Lower leg skin (tissue), 4 donors: ENCODE measurements around the gene CHM. TPM values are rescaled to one million over a fixed set of nuclear protein-coding genes. Genes with fewer than 3 reads are reported as not detected.

ENCODE experiments used
- DNase-seq, 2 donors: peaks; one replicate each; pipeline ENCODE4 v3.0.0-alpha.2; 2019; ENCODE audit warnings: low spot score in 2 of 2
- H3K4me3 ChIP-seq: fragments of 200-600 bp; sonication (generic); 2 replicates; pipeline ENCODE4 v1.5.1; 2017; ENCODE audit warnings: mild to moderate bottlenecking, low read depth; ENCODE audit not compliant: poor library complexity, severe bottlenecking
- POLR2A ChIP-seq, 2 donors: fragments of 450-650 bp; IDR thresholded peaks; one replicate each; pipeline ENCODE4 v1.6.1; 2016 to 2017; ENCODE audit warnings: antibody characterized with exemption in 2 of 2, mild to moderate bottlenecking in 1 of 2, moderate library complexity in 1 of 2
- WGBS, 2 donors: methylation state at CpG; one replicate each; pipeline ENCODE4 v1.1.5; 2018; 5-methylcytosine and 5-hydroxymethylcytosine counted together
- intact Hi-C: fragments of 100-400 bp; cut with DNase I; formaldehyde crosslinking; loops from one replicate; pipeline ENCODE4 v1.15.0; 2023; ENCODE audit warnings: low total_unique reads
- total RNA-seq, 4 donors: library from RNA; depleted of rRNA; stranded (reverse); fragments of >200 nt; gene quantifications; one replicate each; pipeline ENCODE4 v1.1.0, GENCODE V29; 2016
- TF ChIP-seq, protein P1 (sequence below), 3 donors: fragments of 450-650 bp; IDR thresholded peaks; one replicate each; pipeline ENCODE4 v1.5.1; 2016; ENCODE audit warnings: antibody characterized with exemption in 3 of 3, mild to moderate bottlenecking in 3 of 3, moderate library complexity in 2 of 3

CHM gene
- total RNA-seq, 4 donors from 2014 or later, result 9.7 to 15.1 (median 12.7) TPM

DNA sequence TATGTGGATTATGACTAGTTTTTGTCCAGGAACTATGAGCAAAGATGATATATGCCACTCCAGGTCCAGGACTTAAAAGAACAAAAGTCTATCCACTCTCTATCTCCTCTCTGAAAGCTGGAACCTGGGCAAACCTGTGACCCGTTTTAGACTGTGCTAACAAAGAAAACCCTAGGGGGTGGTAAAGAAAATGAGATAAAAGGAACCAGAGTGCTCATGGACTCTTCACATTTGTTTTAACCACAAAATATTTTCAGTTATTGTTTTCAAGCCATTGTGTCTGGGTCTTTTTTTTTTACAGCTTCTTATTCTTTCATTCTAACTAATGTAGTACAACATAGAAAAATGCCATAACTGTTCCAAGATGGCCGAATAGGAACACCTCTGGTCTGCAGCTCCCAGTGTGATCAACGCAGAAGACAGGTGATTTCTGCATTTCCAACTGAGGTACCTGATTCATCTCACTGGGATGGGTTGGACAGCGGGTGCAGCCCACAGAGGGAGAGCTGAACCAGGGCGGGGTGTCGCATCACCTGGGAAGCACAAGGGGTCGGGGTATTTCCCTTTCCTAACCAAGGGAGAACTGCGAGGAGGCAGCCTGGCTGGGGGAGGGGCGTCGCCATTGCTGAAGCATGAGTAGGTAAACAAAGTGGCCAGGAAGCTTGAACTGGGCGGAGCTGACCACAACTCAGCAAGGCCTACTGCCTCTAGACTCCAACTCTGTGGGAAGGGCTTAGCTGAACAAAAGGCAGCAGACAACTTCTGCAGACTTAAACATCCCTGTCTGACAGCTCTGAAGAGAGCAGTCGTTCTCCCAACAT lies 45.1 kb downstream of the CHM start:
- H3K4me3 ChIP-seq, result no peak overlapping the region
- no peak for TF ChIP-seq POLR2A (IDR thresholded peaks at IDR 0.05)
- TF ChIP-seq, protein P1, sequence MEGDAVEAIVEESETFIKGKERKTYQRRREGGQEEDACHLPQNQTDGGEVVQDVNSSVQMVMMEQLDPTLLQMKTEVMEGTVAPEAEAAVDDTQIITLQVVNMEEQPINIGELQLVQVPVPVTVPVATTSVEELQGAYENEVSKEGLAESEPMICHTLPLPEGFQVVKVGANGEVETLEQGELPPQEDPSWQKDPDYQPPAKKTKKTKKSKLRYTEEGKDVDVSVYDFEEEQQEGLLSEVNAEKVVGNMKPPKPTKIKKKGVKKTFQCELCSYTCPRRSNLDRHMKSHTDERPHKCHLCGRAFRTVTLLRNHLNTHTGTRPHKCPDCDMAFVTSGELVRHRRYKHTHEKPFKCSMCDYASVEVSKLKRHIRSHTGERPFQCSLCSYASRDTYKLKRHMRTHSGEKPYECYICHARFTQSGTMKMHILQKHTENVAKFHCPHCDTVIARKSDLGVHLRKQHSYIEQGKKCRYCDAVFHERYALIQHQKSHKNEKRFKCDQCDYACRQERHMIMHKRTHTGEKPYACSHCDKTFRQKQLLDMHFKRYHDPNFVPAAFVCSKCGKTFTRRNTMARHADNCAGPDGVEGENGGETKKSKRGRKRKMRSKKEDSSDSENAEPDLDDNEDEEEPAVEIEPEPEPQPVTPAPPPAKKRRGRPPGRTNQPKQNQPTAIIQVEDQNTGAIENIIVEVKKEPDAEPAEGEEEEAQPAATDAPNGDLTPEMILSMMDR (IDR thresholded peaks at IDR 0.05), result no peak
- 62 to 73% methylated on average over 12 of the region's 12 CpGs for WGBS, 2 donors
- intact Hi-C loops, result no loop called here
- DNase-seq, result no peak

DNA sequence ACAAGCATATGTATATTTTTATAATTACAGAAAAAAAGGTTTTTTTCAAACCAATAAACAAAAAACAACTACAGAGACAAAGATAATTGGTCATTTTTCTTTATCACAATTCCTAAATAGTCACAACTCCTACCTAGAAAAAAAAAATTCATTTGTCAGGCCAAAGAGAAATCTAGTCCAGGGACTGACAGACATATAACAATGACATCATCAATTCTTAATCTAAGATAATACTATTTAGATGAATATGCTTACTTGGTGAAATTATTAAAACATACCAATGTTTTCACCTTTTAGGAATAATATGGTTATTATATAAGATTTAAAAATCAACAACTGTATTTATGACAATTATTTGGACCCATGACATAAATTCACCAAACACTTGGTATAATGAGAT lies 48.4 kb downstream of the CHM start:
- no peak overlapping the region for H3K4me3 ChIP-seq
- DNase-seq, result no peak
- intact Hi-C loops, result loop anchor here (5.0 kb wide), 1 partner anchor 1827 kb away; no protein-coding TSS in a partner anchor
- TF ChIP-seq, protein P1 (IDR thresholded peaks at IDR 0.05), result no peak
- no peak for TF ChIP-seq POLR2A (IDR thresholded peaks at IDR 0.05)

DNA sequence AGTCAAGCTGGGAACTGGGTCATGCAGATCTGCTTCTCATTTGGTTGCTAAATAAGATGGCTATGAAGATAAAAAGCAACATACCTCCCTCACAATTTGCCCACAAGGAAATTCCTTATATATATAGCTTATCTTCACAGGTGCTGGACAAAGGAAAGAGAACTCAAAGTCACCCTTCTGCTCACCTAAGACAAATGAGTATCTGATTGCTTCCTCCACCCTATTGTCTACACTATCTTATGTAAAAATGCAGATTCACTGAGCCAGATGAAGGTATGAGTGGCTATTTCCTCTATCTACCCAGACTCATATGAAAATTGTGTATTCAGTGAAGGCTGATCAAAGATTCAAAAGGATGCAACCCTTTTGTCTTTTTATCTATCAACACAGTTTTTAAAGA lies 50.8 kb downstream of the CHM start:
- no peak for DNase-seq
- intact Hi-C loops, result loop anchor here (5.0 kb wide), 1 partner anchor 1824 kb away; no protein-coding TSS in a partner anchor
- no peak overlapping the region for H3K4me3 ChIP-seq
- no peak for TF ChIP-seq POLR2A (IDR thresholded peaks at IDR 0.05)
- TF ChIP-seq, protein P1 (IDR thresholded peaks at IDR 0.05), result no peak

DNA sequence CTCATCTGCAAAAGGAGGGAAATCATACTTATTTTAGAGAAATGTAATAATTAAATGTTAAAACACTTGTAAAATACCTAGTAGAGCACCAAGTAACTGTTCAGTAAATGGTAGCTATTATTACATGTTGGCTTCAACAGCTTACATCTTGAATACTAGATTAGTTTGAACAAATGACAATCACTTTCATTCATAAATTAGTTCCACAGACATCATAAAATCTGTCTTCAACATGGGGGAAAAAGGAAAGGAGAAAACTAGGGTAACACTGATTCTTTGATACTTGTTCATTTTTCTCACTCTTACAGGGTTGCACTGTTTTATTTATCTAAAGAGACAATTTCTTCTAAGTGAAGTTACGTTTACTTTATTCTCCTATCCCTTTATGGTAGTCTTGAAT lies 51.7 kb downstream of the CHM start:
- intact Hi-C loops, result loop anchor here (5.0 kb wide), 1 partner anchor 1823 kb away; no protein-coding TSS in a partner anchor
- 70 to 77% methylated on average over 1 of the region's 1 CpG for WGBS, 2 donors
- DNase-seq, result no peak
- TF ChIP-seq POLR2A (IDR thresholded peaks at IDR 0.05), result no peak
- TF ChIP-seq, protein P1 (IDR thresholded peaks at IDR 0.05), result no peak
- no peak overlapping the region for H3K4me3 ChIP-seq

DNA sequence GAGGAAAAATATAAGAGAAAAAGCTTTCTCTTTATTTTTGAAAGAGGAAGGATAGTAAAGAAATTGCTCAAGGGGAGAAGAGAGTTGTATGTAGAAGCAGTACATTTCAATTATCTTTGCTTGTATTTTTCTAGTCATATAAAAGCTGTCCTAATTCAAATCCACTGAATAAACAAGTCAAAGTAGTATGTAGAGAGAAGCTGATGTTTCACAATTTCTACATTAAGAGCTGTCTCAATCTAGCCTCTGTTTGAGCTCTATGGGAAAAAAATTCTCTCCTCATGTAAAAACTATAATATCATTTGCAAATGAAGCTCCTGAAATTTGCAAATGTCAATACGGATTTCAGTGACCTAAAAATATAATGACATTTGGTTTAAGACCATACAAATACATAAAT lies 52.6 kb downstream of the CHM start:
- TF ChIP-seq POLR2A (IDR thresholded peaks at IDR 0.05), result no peak
- TF ChIP-seq, protein P1 (IDR thresholded peaks at IDR 0.05), result no peak
- 51 to 75% methylated on average over 1 of the region's 1 CpG for WGBS, 2 donors
- no peak for DNase-seq
- no peak overlapping the region for H3K4me3 ChIP-seq
- intact Hi-C loops, result loop anchor here (5.0 kb wide), 1 partner anchor 1822 kb away; no protein-coding TSS in a partner anchor
